ENCODE measurements around the gene CADPS. TPM values are rescaled to one million over a fixed set of nuclear protein-coding genes. Genes with fewer than 3 reads are reported as not detected.
A peak's percentile ranks its signal among the peaks of the same experiment; 100 is the strongest.

The CADPS gene
- total and polyA plus RNA-seq, 2 experiments from 2014 or later: 49.2 to 63.8 TPM

DNA sequence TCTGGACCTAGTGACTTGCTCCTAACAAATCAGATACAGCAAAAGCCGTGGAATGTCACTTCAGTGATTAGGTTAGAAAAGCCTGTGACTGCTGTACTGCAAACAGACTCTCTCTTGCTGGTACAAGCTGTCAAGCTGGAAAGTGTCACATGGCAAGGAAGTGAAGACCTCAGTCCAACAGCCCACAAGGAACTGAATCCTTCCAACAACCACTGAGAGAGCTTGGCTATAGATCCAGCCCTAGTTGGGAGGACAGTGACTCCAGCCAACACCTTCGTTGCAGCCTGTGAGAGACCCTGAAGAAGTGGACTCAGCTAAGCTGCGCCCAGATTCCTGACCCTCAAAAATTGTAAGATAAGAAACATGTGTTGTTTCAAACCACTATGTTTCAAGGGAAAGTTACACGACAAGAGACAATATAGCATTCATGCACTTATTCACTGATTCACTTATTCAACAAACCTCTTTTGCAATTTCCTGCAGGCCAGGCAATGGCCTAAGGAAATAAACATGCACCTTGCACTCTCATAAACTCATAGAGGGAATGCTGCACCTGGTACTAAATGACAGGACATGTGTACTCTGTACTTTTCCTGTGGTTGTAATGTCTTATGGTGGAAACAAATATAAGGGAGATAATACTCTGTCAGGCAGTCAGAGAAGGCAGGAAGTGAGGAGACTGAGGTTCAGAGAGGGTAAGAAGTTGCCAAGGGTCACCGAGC is 142.9 kb downstream of the CADPS start:
- TF ChIP-seq, protein P1, sequence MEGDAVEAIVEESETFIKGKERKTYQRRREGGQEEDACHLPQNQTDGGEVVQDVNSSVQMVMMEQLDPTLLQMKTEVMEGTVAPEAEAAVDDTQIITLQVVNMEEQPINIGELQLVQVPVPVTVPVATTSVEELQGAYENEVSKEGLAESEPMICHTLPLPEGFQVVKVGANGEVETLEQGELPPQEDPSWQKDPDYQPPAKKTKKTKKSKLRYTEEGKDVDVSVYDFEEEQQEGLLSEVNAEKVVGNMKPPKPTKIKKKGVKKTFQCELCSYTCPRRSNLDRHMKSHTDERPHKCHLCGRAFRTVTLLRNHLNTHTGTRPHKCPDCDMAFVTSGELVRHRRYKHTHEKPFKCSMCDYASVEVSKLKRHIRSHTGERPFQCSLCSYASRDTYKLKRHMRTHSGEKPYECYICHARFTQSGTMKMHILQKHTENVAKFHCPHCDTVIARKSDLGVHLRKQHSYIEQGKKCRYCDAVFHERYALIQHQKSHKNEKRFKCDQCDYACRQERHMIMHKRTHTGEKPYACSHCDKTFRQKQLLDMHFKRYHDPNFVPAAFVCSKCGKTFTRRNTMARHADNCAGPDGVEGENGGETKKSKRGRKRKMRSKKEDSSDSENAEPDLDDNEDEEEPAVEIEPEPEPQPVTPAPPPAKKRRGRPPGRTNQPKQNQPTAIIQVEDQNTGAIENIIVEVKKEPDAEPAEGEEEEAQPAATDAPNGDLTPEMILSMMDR (IDR thresholded peaks at IDR 0.05; ENCODE audit: low read depth, low read length): no peak
- Histone ChIP-seq H3K4me1 (ENCODE audit: low read depth) (no peaks in the 10 kb centered on the region), H3K36me3 (no peaks in the 10 kb centered on the region), H3K27me3 (no peaks in the 10 kb centered on the region), H3K27ac (no peak overlapping the region), H3K4me3 (no peak overlapping the region), H3K9me3 (ENCODE audit: low read depth) (no peaks in the 10 kb centered on the region)
- no peak for DNase-seq (ENCODE audit: low read depth in 1 of 2, low spot score in 1 of 2)

DNA sequence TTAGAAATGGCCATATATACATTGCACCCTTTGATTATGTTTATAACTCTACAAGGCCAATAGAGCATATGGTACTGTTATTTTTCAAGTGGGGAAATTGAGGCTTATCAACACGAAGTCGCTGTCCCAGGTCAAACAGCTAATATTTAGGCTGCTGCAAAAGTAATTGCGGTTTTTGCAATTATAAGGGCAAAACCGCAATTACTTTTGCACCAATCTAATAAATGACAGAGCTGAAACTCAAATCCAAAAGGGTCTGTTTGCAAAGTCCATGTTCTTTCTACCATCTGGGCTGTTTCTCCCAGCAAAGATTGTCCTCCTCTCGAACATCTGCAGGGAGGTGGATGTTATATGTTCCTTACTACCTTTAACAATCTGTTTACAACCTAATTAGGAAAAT is 147.2 kb downstream of the CADPS start:
- TF ChIP-seq, protein P1 (IDR thresholded peaks at IDR 0.05; ENCODE audit: low read depth, low read length): no peak
- Histone ChIP-seq H3K4me3 (no peak overlapping the region), H3K4me1 (ENCODE audit: low read depth) (peaks cover 7% of the 10 kb centered on the region), H3K27ac (no peak overlapping the region), H3K27me3 (no peaks in the 10 kb centered on the region), H3K9me3 (ENCODE audit: low read depth) (no peaks in the 10 kb centered on the region), H3K36me3 (no peaks in the 10 kb centered on the region)
- no peak for DNase-seq (ENCODE audit: low read depth in 1 of 2, low spot score in 1 of 2)

DNA sequence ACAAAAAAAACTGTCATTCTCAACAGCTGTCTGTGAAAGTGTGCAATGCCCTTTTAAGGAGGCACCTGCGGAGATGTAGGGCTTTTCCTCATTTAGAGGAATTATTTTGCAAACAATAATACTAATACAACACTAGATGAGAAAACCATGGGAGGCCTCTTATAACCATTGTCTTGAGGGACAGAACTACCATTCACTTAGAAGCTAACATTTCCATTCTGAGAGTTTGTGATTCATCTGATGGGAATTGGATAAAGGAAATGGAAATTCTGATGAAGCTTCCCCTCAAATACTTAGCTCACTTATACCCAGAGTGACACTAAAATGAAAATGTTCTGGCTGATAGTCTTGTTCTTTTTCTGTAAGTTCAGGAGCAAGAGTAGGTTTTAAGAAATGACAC is 147.7 kb downstream of the CADPS start:
- DNase-seq (ENCODE audit: low read depth in 1 of 2, low spot score in 1 of 2): peak in 1 of 2 donors; percentile 12
- H3K27ac ChIP-seq: no peak overlapping the region
- TF ChIP-seq, protein P1 (IDR thresholded peaks at IDR 0.05; ENCODE audit: low read depth, low read length): no peak

DNA sequence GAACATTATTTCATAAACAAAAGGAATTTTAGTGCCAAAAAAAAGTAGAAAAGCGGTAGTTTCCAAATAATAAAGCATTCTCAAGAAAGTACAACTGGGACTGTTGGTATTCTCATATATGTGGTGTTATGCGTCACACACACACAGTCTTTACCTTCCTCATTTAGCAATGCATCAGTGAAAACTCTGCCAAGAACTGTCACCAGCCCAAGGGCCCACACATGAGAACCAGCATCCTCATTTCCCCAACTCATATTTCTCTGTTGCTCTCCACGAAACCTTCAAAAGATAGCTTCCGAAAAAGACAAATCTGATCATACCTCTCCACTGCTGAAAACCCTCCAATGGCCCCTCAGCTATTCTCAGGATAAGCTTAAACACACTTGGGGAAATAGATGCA is 150.7 kb downstream of the CADPS start:
- DNase-seq (ENCODE audit: low read depth in 1 of 2, low spot score in 1 of 2): no peak
- Histone ChIP-seq H3K27me3 (no peaks in the 10 kb centered on the region), H3K9me3 (ENCODE audit: low read depth) (no peaks in the 10 kb centered on the region), H3K27ac (no peak overlapping the region), H3K36me3 (no peaks in the 10 kb centered on the region), H3K4me3 (no peak overlapping the region), H3K4me1 (ENCODE audit: low read depth) (peaks cover 7% of the 10 kb centered on the region)
- TF ChIP-seq, protein P1 (IDR thresholded peaks at IDR 0.05; ENCODE audit: low read depth, low read length): no peak

More for the DNA sequence above, 147.7 kb downstream of the CADPS start:
- Histone ChIP-seq H3K36me3 (no peaks in the 10 kb centered on the region), H3K9me3 (ENCODE audit: low read depth) (no peaks in the 10 kb centered on the region), H3K27me3 (no peaks in the 10 kb centered on the region), H3K4me1 (ENCODE audit: low read depth) (peaks cover 7% of the 10 kb centered on the region), H3K4me3 (no peak overlapping the region)

DNA sequence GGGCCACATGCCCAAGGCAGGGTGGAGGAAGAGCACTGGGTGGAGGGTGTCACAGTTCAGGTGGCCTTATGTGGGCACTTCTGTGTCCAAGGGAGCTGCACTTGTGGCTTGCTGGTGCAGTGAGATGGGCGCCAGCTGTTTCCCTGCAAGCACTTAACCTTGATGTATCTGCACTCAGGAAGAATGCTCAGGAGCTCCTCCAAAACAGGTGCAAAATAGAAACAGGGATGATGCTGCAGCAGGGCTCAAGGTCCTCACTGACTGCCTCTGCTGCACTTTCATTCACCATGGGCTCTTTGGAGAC is 151.3 kb downstream of the CADPS start:
- Histone ChIP-seq H3K4me1 (ENCODE audit: low read depth) (peaks cover 7% of the 10 kb centered on the region), H3K36me3 (no peaks in the 10 kb centered on the region), H3K4me3 (no peak overlapping the region), H3K27me3 (no peaks in the 10 kb centered on the region), H3K9me3 (ENCODE audit: low read depth) (no peaks in the 10 kb centered on the region), H3K27ac (no peak overlapping the region)
- TF ChIP-seq, protein P1 (IDR thresholded peaks at IDR 0.05; ENCODE audit: low read depth, low read length): no peak
- no peak for DNase-seq (ENCODE audit: low read depth in 1 of 2, low spot score in 1 of 2)
